Measurements from ENCODE around the gene TAPT1.

DNA sequence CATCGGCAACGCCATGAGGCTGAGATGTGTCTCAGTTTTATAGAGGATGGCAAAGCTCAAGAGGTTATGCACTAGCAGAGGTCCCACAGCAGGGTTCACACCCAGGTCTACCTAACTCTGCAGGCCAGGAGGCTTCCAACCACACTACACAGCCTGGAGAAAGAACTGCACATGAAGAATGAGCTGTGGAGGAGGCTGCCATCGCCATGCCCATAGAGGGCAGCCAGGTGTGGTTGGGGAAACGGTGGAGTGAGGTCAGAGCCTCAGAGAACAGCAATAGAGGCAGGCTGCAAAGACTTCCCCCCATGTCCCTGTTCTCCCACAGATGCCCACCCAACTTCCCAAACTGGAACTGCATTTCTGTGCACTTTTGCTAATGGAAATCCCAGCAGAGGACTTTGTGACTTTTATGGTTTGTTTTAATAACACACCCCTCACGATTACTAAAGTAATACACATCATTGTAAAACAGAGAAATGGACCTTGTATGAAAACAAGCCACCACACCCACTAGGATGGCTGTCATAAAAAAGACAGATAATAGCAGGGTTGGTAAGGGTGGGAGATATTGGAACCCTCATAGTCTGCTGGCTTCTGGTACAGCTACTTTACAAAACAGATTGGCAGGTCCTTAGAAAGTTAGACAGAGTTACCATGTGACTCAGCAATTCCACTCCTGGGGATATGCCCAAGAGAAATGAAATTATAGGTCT is 83.5 kb downstream of the TAPT1 start:
- TF ChIP-seq TAF1 (IDR thresholded peaks at IDR 0.05; ENCODE audit: borderline replicate concordance, insufficient read depth, low read length) (no peak), REST (IDR thresholded peaks at IDR 0.05; ENCODE audit: insufficient read depth in 1 of 2, low read depth in 2 of 2, low read length in 2 of 2) (no peak), POLR2AphosphoS5 (IDR thresholded peaks at IDR 0.05; ENCODE audit: low read depth, low read length) (no peak), SIN3A (IDR thresholded peaks at IDR 0.05; ENCODE audit: borderline replicate concordance, insufficient read depth, low read length) (no peak), FOXP2 (optimal IDR thresholded peaks at IDR 0.05; ENCODE audit: borderline replicate concordance, extremely low read depth, extremely low read length, insufficient read depth) (no peak)

Data from PFSK-1 (cell line).